Fibroblast of villous mesenchyme (primary cell): ENCODE data around the gene EPHB2. TPM values are rescaled to one million over a fixed set of nuclear protein-coding genes. Genes with fewer than 3 reads are reported as not detected.

Source experiments
- DNase-seq: peaks from one replicate; pipeline ENCODE4 v3.0.0-alpha.2; 2010; ENCODE audit warnings: low read depth
- H3K4me3 ChIP-seq: 2 replicates; pipeline ENCODE4 v1.5.1; 2011; ENCODE audit warnings: low read depth, mild to moderate bottlenecking, low read length
- CTCF ChIP-seq: IDR thresholded peaks from 2 replicates; pipeline ENCODE4 v1.5.1; 2012; ENCODE audit warnings: low read depth, mild to moderate bottlenecking, low read length; ENCODE audit not compliant: insufficient read depth
- total RNA-seq: library from RNA; depleted of rRNA; stranded (reverse); fragments of >200 nt; gene quantifications from 2 replicates; pipeline ENCODE4 v1.2.3, GENCODE V29; 2012

The EPHB2 gene
- total RNA-seq, 1 donor = 4.3 TPM

DNA sequence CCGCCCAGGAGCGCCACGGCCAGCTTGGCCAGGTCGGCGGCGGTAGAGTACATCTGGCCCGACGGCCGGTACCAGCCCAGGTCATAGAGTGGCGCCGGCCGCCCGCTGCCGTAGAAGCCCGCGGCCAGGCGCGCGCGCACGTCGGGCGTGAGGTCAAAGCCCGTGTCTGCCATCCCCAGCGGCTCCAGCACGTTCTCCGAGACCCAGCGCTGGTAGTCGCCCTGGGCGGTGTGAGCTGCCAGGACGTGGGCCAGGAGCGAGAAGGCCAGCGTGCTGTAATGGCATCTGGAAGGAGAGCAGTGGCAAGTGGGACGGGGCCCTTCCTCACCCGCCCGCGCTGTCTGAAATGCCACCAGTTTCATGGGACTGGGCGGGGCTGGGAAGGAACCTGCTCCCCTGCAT, 243.1 kb downstream of the EPHB2 start:
- DNase-seq = no peak
- H3K4me3 ChIP-seq = no peak overlapping the region
- no peak for TF ChIP-seq CTCF

DNA sequence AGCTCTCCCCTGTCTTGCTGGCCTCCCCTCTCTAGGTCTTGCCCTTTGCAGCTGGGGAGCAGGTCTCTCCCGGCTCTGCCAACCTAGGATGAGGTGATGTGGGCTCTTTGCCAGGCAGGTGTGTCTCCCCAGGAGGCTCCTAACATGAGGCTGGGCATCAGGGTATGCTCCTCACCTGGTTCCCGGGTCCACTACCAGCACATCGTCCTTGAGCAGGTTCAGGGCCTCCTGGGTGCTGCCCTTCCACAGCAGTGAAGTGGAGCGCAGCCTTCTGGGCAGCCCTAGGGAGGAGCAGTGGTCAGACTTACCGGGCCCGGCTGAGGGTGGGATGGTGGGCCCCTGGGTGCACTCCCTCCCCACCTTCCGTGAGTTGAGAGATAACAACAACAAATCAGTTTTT, 244.5 kb downstream of the EPHB2 start:
- DNase-seq = no peak
- no peak for TF ChIP-seq CTCF
- no peak overlapping the region for H3K4me3 ChIP-seq

GRCh38 chr1:22957066-22957465, 246.4 kb downstream of the EPHB2 start:
- no peak for TF ChIP-seq CTCF
- no peak overlapping the region for H3K4me3 ChIP-seq
- DNase-seq = no peak

- no peak for TF ChIP-seq CTCF
- H3K4me3 ChIP-seq = no peak overlapping the region
- no peak for DNase-seq
Observed at GRCh38 chr1:22958556-22958955, 247.9 kb downstream of the EPHB2 start.

GRCh38 chr1:22959545-22960360, 249.1 kb downstream of the EPHB2 start:
- H3K4me3 ChIP-seq = no peak overlapping the region
- DNase-seq = no peak
- TF ChIP-seq CTCF = no peak

GRCh38 chr1:22962558-22962957, 251.9 kb downstream of the EPHB2 start:
- no peak for DNase-seq
- H3K4me3 ChIP-seq = no peak overlapping the region
- no peak for TF ChIP-seq CTCF
